H9 (cell line): ENCODE data around the gene SECISBP2. TPM values are rescaled to one million over a fixed set of nuclear protein-coding genes. Genes with fewer than 3 reads are reported as not detected.
"Not testable (repeated sequence)": the region's sequence is repeated elsewhere in the genome, so short reads cannot be mapped to it uniquely, and the experiment has no call there.

Source experiments
- DNase-seq: peaks from one replicate; pipeline ENCODE4 v3.0.0-alpha.2; 2017
- H2AFZ ChIP-seq: one replicate; pipeline ENCODE4 v1.6.1; 2013; ENCODE audit warnings: mild to moderate bottlenecking, low read length, control low read depth, moderate library complexity
- H2AK5ac ChIP-seq: 2 replicates; pipeline ENCODE4 v1.6.1; 2013; ENCODE audit warnings: low read length, control low read depth, mixed read lengths; ENCODE audit not compliant: insufficient read length
- H2BK120ac ChIP-seq: one replicate; pipeline ENCODE4 v1.6.1; 2013; ENCODE audit warnings: low read depth, mild to moderate bottlenecking, low read length, control low read depth, inconsistent platforms; ENCODE audit not compliant: poor library complexity, severe bottlenecking
- H2BK12ac ChIP-seq: 2 replicates; pipeline ENCODE4 v1.6.1; 2013; ENCODE audit warnings: low read length, control low read depth, mixed read lengths, low read depth; ENCODE audit not compliant: insufficient read length
- H2BK15ac ChIP-seq: 2 replicates; pipeline ENCODE4 v1.6.1; 2013; ENCODE audit warnings: low read depth, low read length, control low read depth
- H2BK20ac ChIP-seq: one replicate; pipeline ENCODE4 v1.6.1; 2013; ENCODE audit warnings: low read depth, mild to moderate bottlenecking, low read length, control low read depth, inconsistent platforms; ENCODE audit not compliant: poor library complexity, severe bottlenecking
- H2BK5ac ChIP-seq: 2 replicates; pipeline ENCODE4 v1.6.1; 2013; ENCODE audit warnings: low read length, control low read depth, mixed read lengths; ENCODE audit not compliant: insufficient read length
- H3K14ac ChIP-seq: 2 replicates; pipeline ENCODE4 v1.6.1; 2013; ENCODE audit warnings: low read length, control low read depth; ENCODE audit not compliant: insufficient read depth
- H3K18ac ChIP-seq: 2 replicates; pipeline ENCODE4 v1.6.1; 2013; ENCODE audit warnings: low read depth, mild to moderate bottlenecking, mixed read lengths, low read length, control low read depth; ENCODE audit not compliant: insufficient read length
- H3K23ac ChIP-seq: 2 replicates; pipeline ENCODE4 v1.6.1; 2013; ENCODE audit warnings: low read length, control low read depth, mixed read lengths, low read depth; ENCODE audit not compliant: insufficient read length
- H3K23me2 ChIP-seq: 2 replicates; pipeline ENCODE4 v1.6.1; 2013; ENCODE audit warnings: low read depth, mild to moderate bottlenecking, mixed read lengths, low read length, control low read depth; ENCODE audit not compliant: insufficient read length, poor library complexity, severe bottlenecking
- H3K27ac ChIP-seq: 2 replicates; pipeline ENCODE4 v1.5.1; 2013; ENCODE audit warnings: low read length, control low read depth, mixed read lengths, low read depth; ENCODE audit not compliant: insufficient read length
- H3K27me3 ChIP-seq: 2 replicates; pipeline ENCODE4 v1.6.1; 2013; ENCODE audit warnings: low read length, control low read depth, inconsistent platforms; ENCODE audit not compliant: insufficient read depth
- H3K4ac ChIP-seq: 2 replicates; pipeline ENCODE4 v1.6.1; 2013; ENCODE audit warnings: low read depth, mild to moderate bottlenecking, control low read depth, inconsistent platforms, low read length, moderate library complexity
- H3K4me1 ChIP-seq: 2 replicates; pipeline ENCODE4 v1.6.1; 2013; ENCODE audit warnings: low read length, control low read depth, inconsistent platforms; ENCODE audit not compliant: insufficient read depth
- H3K4me2 ChIP-seq: 2 replicates; pipeline ENCODE4 v1.6.1; 2013; ENCODE audit warnings: low read length, control low read depth, mixed read lengths; ENCODE audit not compliant: insufficient read length, insufficient read depth
- H3K56ac ChIP-seq: 2 replicates; pipeline ENCODE4 v1.6.1; 2013; ENCODE audit warnings: low read depth, mild to moderate bottlenecking, mixed read lengths, low read length, control low read depth; ENCODE audit not compliant: insufficient read length
- H3K79me1 ChIP-seq: 2 replicates; pipeline ENCODE4 v1.6.1; 2013; ENCODE audit warnings: low read depth, mild to moderate bottlenecking, moderate library complexity, low read length, control low read depth, inconsistent platforms; ENCODE audit not compliant: insufficient read depth, poor library complexity, severe bottlenecking
- H3K79me2 ChIP-seq: 2 replicates; pipeline ENCODE4 v1.6.1; 2013; ENCODE audit warnings: low read length, control low read depth, inconsistent platforms; ENCODE audit not compliant: insufficient read depth
- H3K9ac ChIP-seq: 2 replicates; pipeline ENCODE4 v1.6.1; 2013; ENCODE audit warnings: low read length, control low read depth, mixed read lengths; ENCODE audit not compliant: insufficient read length; ENCODE audit errors: extremely low read depth
- H3K9me3 ChIP-seq: one replicate; pipeline ENCODE4 v1.6.1; 2013; ENCODE audit warnings: low read depth, low read length, inconsistent platforms; ENCODE audit not compliant: control insufficient read depth
- H3T11ph ChIP-seq: one replicate; pipeline ENCODE4 v1.6.1; 2013; ENCODE audit warnings: mild to moderate bottlenecking, low read length, control low read depth, inconsistent platforms
- H4K20me1 ChIP-seq: one replicate; pipeline ENCODE4 v1.6.1; 2013; ENCODE audit not compliant: control insufficient read depth, insufficient read length, insufficient read depth
- H4K5ac ChIP-seq: 2 replicates; pipeline ENCODE4 v1.6.1; 2013; ENCODE audit warnings: low read depth, mild to moderate bottlenecking, mixed read lengths, low read length, control low read depth; ENCODE audit not compliant: insufficient read length
- H4K8ac ChIP-seq: replicated peaks from 2 replicates; pipeline ENCODE4 v1.6.1; 2013; ENCODE audit warnings: low read length, control low read depth, mixed read lengths, low read depth; ENCODE audit not compliant: insufficient read length
- H4K91ac ChIP-seq: 2 replicates; pipeline ENCODE4 v1.6.1; 2013; ENCODE audit warnings: low read depth, mild to moderate bottlenecking, moderate library complexity, mixed read lengths, low read length, control low read depth; ENCODE audit not compliant: insufficient read length
- H3K27ac Mint-ChIP-seq, 3 experiments: 2 replicates in 2 of 3; 3 replicates in 1 of 3; pipeline ENCODE4 v1.8.0; 2020 to 2021; ENCODE audit warnings: mixed read lengths in 3 of 3, mild to moderate bottlenecking in 1 of 3, moderate library complexity in 1 of 3
- H3K27me3 Mint-ChIP-seq: 2 replicates; pipeline ENCODE4 v1.8.0; 2021; ENCODE audit warnings: low read depth, mild to moderate bottlenecking, moderate library complexity, mixed read lengths
- H3K36me3 Mint-ChIP-seq, 3 experiments: 2 replicates in 2 of 3; 3 replicates in 1 of 3; pipeline ENCODE4 v1.8.0; 2020 to 2021; ENCODE audit warnings: low read depth in 3 of 3, mixed read lengths in 3 of 3; ENCODE audit not compliant: insufficient read depth in 1 of 3
- H3K4me1 Mint-ChIP-seq, 2 experiments: 2 replicates each; pipeline ENCODE4 v1.8.0; 2020; ENCODE audit warnings: mixed read lengths in 2 of 2
- H3K4me3 Mint-ChIP-seq, 2 experiments: 2 replicates in 1 of 2; 3 replicates in 1 of 2; pipeline ENCODE4 v1.8.0; 2020 to 2021; ENCODE audit warnings: mild to moderate bottlenecking in 2 of 2, mixed read lengths in 2 of 2, moderate library complexity in 1 of 2
- H3K9me3 Mint-ChIP-seq, 2 experiments: 2 replicates in 1 of 2; 3 replicates in 1 of 2; pipeline ENCODE4 v1.8.0; 2020; ENCODE audit warnings: mild to moderate bottlenecking in 2 of 2, mixed read lengths in 2 of 2, moderate library complexity in 1 of 2
- WGBS: extraction: QIAGEN DNeasy Blood & Tissue Kit; methylation state at CpG from one replicate; pipeline ENCODE4 v1.1.7; 2013; ENCODE audit warnings: missing lambda C conversion rate, low lambda C conversion rate, mixed read lengths; ENCODE audit not compliant: insufficient read length; ENCODE audit errors: extremely low coverage; 5-methylcytosine and 5-hydroxymethylcytosine counted together
- total RNA-seq: library from RNA; stranded (reverse); gene quantifications from 2 replicates; pipeline ENCODE4 v1.2.1, GENCODE V29; 2021
- TF ChIP-seq, protein P1 (sequence below): fragments of 200-600 bp; sonication (generic); conservative IDR thresholded peaks from 3 replicates; pipeline ENCODE4 v1.8.0; 2021; ENCODE audit warnings: antibody characterized with exemption, mild to moderate bottlenecking

Gene SECISBP2
- total RNA-seq, 1 experiment from 2014 or later, result 62.7 TPM

DNA sequence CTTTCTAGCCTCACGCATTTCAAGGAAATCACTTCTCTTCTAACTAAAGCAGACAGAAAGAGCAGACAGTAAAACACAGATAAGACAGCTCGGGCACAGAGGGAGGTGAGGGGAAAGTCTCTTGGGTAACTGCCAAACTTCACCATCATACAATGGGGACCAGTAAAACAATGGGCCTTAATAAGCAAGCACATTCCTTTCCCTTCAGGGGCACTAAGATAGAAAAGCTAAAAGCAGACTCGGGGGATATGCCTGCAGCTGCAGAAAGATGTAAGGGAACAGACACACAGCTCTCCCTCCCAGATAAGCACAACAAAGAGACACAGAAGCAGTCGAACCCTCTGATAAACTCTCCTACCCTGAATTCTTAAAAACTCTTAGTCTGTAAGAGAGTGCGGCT lies 22.9 kb upstream of the SECISBP2 start:
- Mint-ChIP-seq H3K27ac (peak overlapping the region; percentile 63 to 95 (median 90); a peak in 6 of 7 replicates), H3K4me3 (peak overlapping the region in 1 of 2 experiments; percentile 49; a peak in 2 of 5 replicates)

DNA sequence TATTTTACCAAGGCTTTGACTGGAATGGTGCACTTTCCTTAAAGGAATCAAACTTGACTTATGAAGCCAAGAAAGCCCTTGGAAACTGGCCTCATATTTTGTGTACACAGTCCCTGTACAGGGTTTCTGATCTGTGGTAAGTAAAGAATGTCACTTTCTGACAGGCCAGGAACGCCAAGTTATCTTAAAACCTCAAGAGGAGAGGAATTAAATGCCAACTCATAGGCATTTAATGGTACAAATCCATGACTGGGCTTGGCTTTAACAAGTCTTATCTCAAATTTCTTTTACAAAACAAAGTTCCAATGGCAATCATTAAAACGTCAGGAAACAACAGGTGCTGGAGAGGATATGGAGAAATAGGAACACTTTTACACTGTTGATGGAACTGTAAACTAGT lies 16.3 kb upstream of the SECISBP2 start:
- H3K4me1 Mint-ChIP-seq, H4K91ac ChIP-seq, H2AK5ac ChIP-seq, H3K4me2 ChIP-seq, H3K18ac ChIP-seq, H4K20me1 ChIP-seq, H3T11ph ChIP-seq, H3K27me3 ChIP-seq, H3K9me3 Mint-ChIP-seq, H3K79me1 ChIP-seq, H3K4me1 ChIP-seq, H3K27ac ChIP-seq, H2BK20ac ChIP-seq, H2BK5ac ChIP-seq, H3K56ac ChIP-seq, H4K8ac ChIP-seq, H3K9me3 ChIP-seq, H3K79me2 ChIP-seq, H3K14ac ChIP-seq, H3K9ac ChIP-seq, H3K4me3 Mint-ChIP-seq, H3K27ac Mint-ChIP-seq, H2AFZ ChIP-seq, H2BK15ac ChIP-seq, H2BK12ac ChIP-seq, H4K5ac ChIP-seq, H2BK120ac ChIP-seq, H3K23ac ChIP-seq, H3K23me2 ChIP-seq, H3K27me3 Mint-ChIP-seq, DNase-seq, H3K4ac ChIP-seq: not testable (repeated sequence)
- no CpG with 5 or more reads among the region's 2 CpGs for WGBS
- H3K36me3 Mint-ChIP-seq, result peaks cover 0 to 16% (median 2%) of the 10 kb centered on the region in 3 experiments; a peak in 4 of 7 replicates

More for the DNA sequence above, 22.9 kb upstream of the SECISBP2 start:
- Histone ChIP-seq H3K79me1 (no peaks in the 10 kb centered on the region), H2BK5ac (no peak overlapping the region), H2AFZ (no peak overlapping the region), H3K27ac (no peak overlapping the region), H3K23me2 (no peaks in the 10 kb centered on the region), H3K27me3 (no peaks in the 10 kb centered on the region), H4K91ac (no peak overlapping the region), H4K20me1 (no peaks in the 10 kb centered on the region), H3K56ac (no peak overlapping the region), H3T11ph (no peak overlapping the region), H3K79me2 (no peaks in the 10 kb centered on the region), H3K4ac (no peak overlapping the region), H4K5ac (no peak overlapping the region), H2BK120ac (no peak overlapping the region), H3K4me2 (no peak overlapping the region), H2BK20ac (no peak overlapping the region), H4K8ac (no peak overlapping the region), H2BK15ac (no peak overlapping the region), H3K9ac (no peak overlapping the region), H3K18ac (no peak overlapping the region), H3K4me1 (no peaks in the 10 kb centered on the region), H2BK12ac (no peak overlapping the region), H3K23ac (no peak overlapping the region), H3K14ac (no peak overlapping the region), H3K9me3 (peaks cover 8% of the 10 kb centered on the region), H2AK5ac (no peak overlapping the region)
- H3K36me3 Mint-ChIP-seq, result peaks cover 5 to 27% (median 9%) of the 10 kb centered on the region in 3 experiments
- H3K4me1 Mint-ChIP-seq, result peaks cover 10% of the 10 kb centered on the region in 2 experiments
- DNase-seq, result no peak
- peaks cover 25 to 27% of the 10 kb centered on the region in 2 experiments for H3K9me3 Mint-ChIP-seq
- WGBS, result no CpG with 5 or more reads among the region's 5 CpGs
- TF ChIP-seq, protein P1, sequence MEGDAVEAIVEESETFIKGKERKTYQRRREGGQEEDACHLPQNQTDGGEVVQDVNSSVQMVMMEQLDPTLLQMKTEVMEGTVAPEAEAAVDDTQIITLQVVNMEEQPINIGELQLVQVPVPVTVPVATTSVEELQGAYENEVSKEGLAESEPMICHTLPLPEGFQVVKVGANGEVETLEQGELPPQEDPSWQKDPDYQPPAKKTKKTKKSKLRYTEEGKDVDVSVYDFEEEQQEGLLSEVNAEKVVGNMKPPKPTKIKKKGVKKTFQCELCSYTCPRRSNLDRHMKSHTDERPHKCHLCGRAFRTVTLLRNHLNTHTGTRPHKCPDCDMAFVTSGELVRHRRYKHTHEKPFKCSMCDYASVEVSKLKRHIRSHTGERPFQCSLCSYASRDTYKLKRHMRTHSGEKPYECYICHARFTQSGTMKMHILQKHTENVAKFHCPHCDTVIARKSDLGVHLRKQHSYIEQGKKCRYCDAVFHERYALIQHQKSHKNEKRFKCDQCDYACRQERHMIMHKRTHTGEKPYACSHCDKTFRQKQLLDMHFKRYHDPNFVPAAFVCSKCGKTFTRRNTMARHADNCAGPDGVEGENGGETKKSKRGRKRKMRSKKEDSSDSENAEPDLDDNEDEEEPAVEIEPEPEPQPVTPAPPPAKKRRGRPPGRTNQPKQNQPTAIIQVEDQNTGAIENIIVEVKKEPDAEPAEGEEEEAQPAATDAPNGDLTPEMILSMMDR, result no peak
- no peaks in the 10 kb centered on the region for H3K27me3 Mint-ChIP-seq
